ENCODE measurements around the gene CNTNAP5.

GRCh38 chr2:124289615-124290014 lies 264.5 kb downstream of the CNTNAP5 start:
- TF ChIP-seq POLR2A (IDR thresholded peaks at IDR 0.05; ENCODE audit: low read depth, low read length) = no peak
- TF ChIP-seq, protein P1, sequence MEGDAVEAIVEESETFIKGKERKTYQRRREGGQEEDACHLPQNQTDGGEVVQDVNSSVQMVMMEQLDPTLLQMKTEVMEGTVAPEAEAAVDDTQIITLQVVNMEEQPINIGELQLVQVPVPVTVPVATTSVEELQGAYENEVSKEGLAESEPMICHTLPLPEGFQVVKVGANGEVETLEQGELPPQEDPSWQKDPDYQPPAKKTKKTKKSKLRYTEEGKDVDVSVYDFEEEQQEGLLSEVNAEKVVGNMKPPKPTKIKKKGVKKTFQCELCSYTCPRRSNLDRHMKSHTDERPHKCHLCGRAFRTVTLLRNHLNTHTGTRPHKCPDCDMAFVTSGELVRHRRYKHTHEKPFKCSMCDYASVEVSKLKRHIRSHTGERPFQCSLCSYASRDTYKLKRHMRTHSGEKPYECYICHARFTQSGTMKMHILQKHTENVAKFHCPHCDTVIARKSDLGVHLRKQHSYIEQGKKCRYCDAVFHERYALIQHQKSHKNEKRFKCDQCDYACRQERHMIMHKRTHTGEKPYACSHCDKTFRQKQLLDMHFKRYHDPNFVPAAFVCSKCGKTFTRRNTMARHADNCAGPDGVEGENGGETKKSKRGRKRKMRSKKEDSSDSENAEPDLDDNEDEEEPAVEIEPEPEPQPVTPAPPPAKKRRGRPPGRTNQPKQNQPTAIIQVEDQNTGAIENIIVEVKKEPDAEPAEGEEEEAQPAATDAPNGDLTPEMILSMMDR (conservative IDR thresholded peaks at IDR 0.05; ENCODE audit: low read depth, low read length) = no peak
- TF ChIP-seq BHLHE40 (IDR thresholded peaks at IDR 0.05; ENCODE audit: low read depth, low read length) = no peak

Data from IMR-90 (cell line).